Measurements from ENCODE around the gene MRPS27. TPM values are rescaled to one million over a fixed set of nuclear protein-coding genes. Genes with fewer than 3 reads are reported as not detected.
A peak's percentile ranks its signal among the peaks of the same experiment; 100 is the strongest.

Gene MRPS27
- total and polyA plus RNA-seq, 9 donors: 37.0 to 46.6 (median 41.9) TPM

GRCh38 chr5:72226950-72227349 is 93.1 kb downstream of the MRPS27 start:
- Histone ChIP-seq H3K36me3 (ENCODE audit: control insufficient read depth, insufficient read depth, low read length) (peaks cover 63% of the 10 kb centered on the region), H3K4me3 (ENCODE audit: low read length) (no peak overlapping the region), H3K4me1 (ENCODE audit: control insufficient read depth, insufficient read depth, low read length) (peaks cover 4% of the 10 kb centered on the region), H3K9me3 (replicated peaks; ENCODE audit: control insufficient read depth, low read depth, low read length) (no peaks in the 10 kb centered on the region), H3K27ac (ENCODE audit: low read length) (no peak overlapping the region), H3K27me3 (ENCODE audit: control insufficient read depth, insufficient read depth, low read length) (no peaks in the 10 kb centered on the region)
- WGBS (ENCODE audit: insufficient coverage): 100% methylated on average over 1 of the region's 2 CpGs
- DNase-seq: no peak

GRCh38 chr5:72225741-72226140 is 94.3 kb downstream of the MRPS27 start:
- DNase-seq: no peak
- H3K27me3 ChIP-seq (ENCODE audit: control insufficient read depth, insufficient read depth, low read length): no peaks in the 10 kb centered on the region
- no peak overlapping the region for H3K4me3 ChIP-seq (ENCODE audit: low read length)
- no peaks in the 10 kb centered on the region for H3K9me3 ChIP-seq (replicated peaks; ENCODE audit: control insufficient read depth, low read depth, low read length)
- 90% methylated on average over 1 of the region's 3 CpGs for WGBS (ENCODE audit: insufficient coverage)
- H3K4me1 ChIP-seq (ENCODE audit: control insufficient read depth, insufficient read depth, low read length): peaks cover 4% of the 10 kb centered on the region
- no peak overlapping the region for H3K27ac ChIP-seq (ENCODE audit: low read length)
- H3K36me3 ChIP-seq (ENCODE audit: control insufficient read depth, insufficient read depth, low read length): peaks cover 69% of the 10 kb centered on the region

- Histone ChIP-seq H3K27me3 (ENCODE audit: control insufficient read depth, insufficient read depth, low read length) (no peaks in the 10 kb centered on the region), H3K4me1 (ENCODE audit: control insufficient read depth, insufficient read depth, low read length) (peaks cover 4% of the 10 kb centered on the region), H3K4me3 (ENCODE audit: low read length) (no peak overlapping the region), H3K36me3 (ENCODE audit: control insufficient read depth, insufficient read depth, low read length) (peaks cover 71% of the 10 kb centered on the region), H3K27ac (ENCODE audit: low read length) (peak overlapping the region; percentile 29), H3K9me3 (replicated peaks; ENCODE audit: control insufficient read depth, low read depth, low read length) (no peaks in the 10 kb centered on the region)
- peak; percentile 32 for DNase-seq
- 100% methylated on average over 1 of the region's 3 CpGs for WGBS (ENCODE audit: insufficient coverage)
These were observed 95.0 kb downstream of the MRPS27 start for GRCh38 chr5:72224946-72225463.

GRCh38 chr5:72223371-72223770 is 96.7 kb downstream of the MRPS27 start:
- no peak for DNase-seq
- no peaks in the 10 kb centered on the region for H3K9me3 ChIP-seq (replicated peaks; ENCODE audit: control insufficient read depth, low read depth, low read length)
- no peak overlapping the region for H3K27ac ChIP-seq (ENCODE audit: low read length)
- H3K36me3 ChIP-seq (ENCODE audit: control insufficient read depth, insufficient read depth, low read length): peaks cover 78% of the 10 kb centered on the region
- no peak overlapping the region for H3K4me3 ChIP-seq (ENCODE audit: low read length)
- peaks cover 4% of the 10 kb centered on the region for H3K4me1 ChIP-seq (ENCODE audit: control insufficient read depth, insufficient read depth, low read length)
- no peaks in the 10 kb centered on the region for H3K27me3 ChIP-seq (ENCODE audit: control insufficient read depth, insufficient read depth, low read length)
- WGBS (ENCODE audit: insufficient coverage): 68% methylated on average over 2 of the region's 4 CpGs

- no peak overlapping the region for H3K4me3 ChIP-seq (ENCODE audit: low read length)
- WGBS (ENCODE audit: insufficient coverage): no CpG with 5 or more reads among the region's 1 CpG
- H3K36me3 ChIP-seq (ENCODE audit: control insufficient read depth, insufficient read depth, low read length): peaks cover 87% of the 10 kb centered on the region
- DNase-seq: no peak
- no peaks in the 10 kb centered on the region for H3K9me3 ChIP-seq (replicated peaks; ENCODE audit: control insufficient read depth, low read depth, low read length)
- no peak overlapping the region for H3K27ac ChIP-seq (ENCODE audit: low read length)
- H3K27me3 ChIP-seq (ENCODE audit: control insufficient read depth, insufficient read depth, low read length): no peaks in the 10 kb centered on the region
- H3K4me1 ChIP-seq (ENCODE audit: control insufficient read depth, insufficient read depth, low read length): peaks cover 4% of the 10 kb centered on the region
These were observed 97.5 kb downstream of the MRPS27 start for GRCh38 chr5:72222521-72222920.

GRCh38 chr5:72221541-72221940 is 98.5 kb downstream of the MRPS27 start:
- H3K9me3 ChIP-seq (replicated peaks; ENCODE audit: control insufficient read depth, low read depth, low read length): no peaks in the 10 kb centered on the region
- no peak overlapping the region for H3K4me3 ChIP-seq (ENCODE audit: low read length)
- DNase-seq: peak; percentile 60
- peaks cover 4% of the 10 kb centered on the region for H3K4me1 ChIP-seq (ENCODE audit: control insufficient read depth, insufficient read depth, low read length)
- no peak overlapping the region for H3K27ac ChIP-seq (ENCODE audit: low read length)
- no peaks in the 10 kb centered on the region for H3K27me3 ChIP-seq (ENCODE audit: control insufficient read depth, insufficient read depth, low read length)
- WGBS (ENCODE audit: insufficient coverage): 12% methylated on average over 3 of the region's 4 CpGs
- peaks cover 85% of the 10 kb centered on the region for H3K36me3 ChIP-seq (ENCODE audit: control insufficient read depth, insufficient read depth, low read length)

GRCh38 chr5:72221099-72221498 is 98.9 kb downstream of the MRPS27 start:
- Histone ChIP-seq H3K27me3 (ENCODE audit: control insufficient read depth, insufficient read depth, low read length) (no peaks in the 10 kb centered on the region), H3K4me3 (ENCODE audit: low read length) (no peak overlapping the region), H3K36me3 (ENCODE audit: control insufficient read depth, insufficient read depth, low read length) (peaks cover 82% of the 10 kb centered on the region), H3K9me3 (replicated peaks; ENCODE audit: control insufficient read depth, low read depth, low read length) (no peaks in the 10 kb centered on the region), H3K4me1 (ENCODE audit: control insufficient read depth, insufficient read depth, low read length) (peaks cover 4% of the 10 kb centered on the region), H3K27ac (ENCODE audit: low read length) (no peak overlapping the region)
- no CpG with 5 or more reads among the region's 1 CpG for WGBS (ENCODE audit: insufficient coverage)
- no peak for DNase-seq

- H3K27ac ChIP-seq (ENCODE audit: low read length): no peak overlapping the region
- no peaks in the 10 kb centered on the region for H3K27me3 ChIP-seq (ENCODE audit: control insufficient read depth, insufficient read depth, low read length)
- no peak overlapping the region for H3K4me3 ChIP-seq (ENCODE audit: low read length)
- no peaks in the 10 kb centered on the region for H3K4me1 ChIP-seq (ENCODE audit: control insufficient read depth, insufficient read depth, low read length)
- H3K9me3 ChIP-seq (replicated peaks; ENCODE audit: control insufficient read depth, low read depth, low read length): no peaks in the 10 kb centered on the region
- H3K36me3 ChIP-seq (ENCODE audit: control insufficient read depth, insufficient read depth, low read length): peaks cover 43% of the 10 kb centered on the region
- DNase-seq: no peak
- WGBS (ENCODE audit: insufficient coverage): no CpG with 5 or more reads among the region's 3 CpGs
These were observed 103.3 kb downstream of the MRPS27 start for GRCh38 chr5:72216756-72217155.

- Histone ChIP-seq H3K27me3 (ENCODE audit: control insufficient read depth, insufficient read depth, low read length) (no peaks in the 10 kb centered on the region), H3K9me3 (replicated peaks; ENCODE audit: control insufficient read depth, low read depth, low read length) (no peaks in the 10 kb centered on the region), H3K36me3 (ENCODE audit: control insufficient read depth, insufficient read depth, low read length) (peaks cover 20% of the 10 kb centered on the region), H3K4me3 (ENCODE audit: low read length) (no peak overlapping the region), H3K27ac (ENCODE audit: low read length) (no peak overlapping the region), H3K4me1 (ENCODE audit: control insufficient read depth, insufficient read depth, low read length) (peaks cover 2% of the 10 kb centered on the region)
- WGBS (ENCODE audit: insufficient coverage): 100% methylated on average over 3 of the region's 4 CpGs
- no peak for DNase-seq
These were observed 105.9 kb downstream of the MRPS27 start for GRCh38 chr5:72214168-72214567.

GRCh38 chr5:72213482-72213881 is 106.6 kb downstream of the MRPS27 start:
- H3K36me3 ChIP-seq (ENCODE audit: control insufficient read depth, insufficient read depth, low read length): peaks cover 13% of the 10 kb centered on the region
- no peak for DNase-seq
- no peak overlapping the region for H3K4me3 ChIP-seq (ENCODE audit: low read length)
- no peaks in the 10 kb centered on the region for H3K9me3 ChIP-seq (replicated peaks; ENCODE audit: control insufficient read depth, low read depth, low read length)
- WGBS (ENCODE audit: insufficient coverage): 97% methylated on average over 4 of the region's 4 CpGs
- H3K27ac ChIP-seq (ENCODE audit: low read length): no peak overlapping the region
- H3K4me1 ChIP-seq (ENCODE audit: control insufficient read depth, insufficient read depth, low read length): peaks cover 2% of the 10 kb centered on the region
- H3K27me3 ChIP-seq (ENCODE audit: control insufficient read depth, insufficient read depth, low read length): no peaks in the 10 kb centered on the region

- DNase-seq: no peak
- no peak overlapping the region for H3K27ac ChIP-seq (ENCODE audit: low read length)
- H3K4me1 ChIP-seq (ENCODE audit: control insufficient read depth, insufficient read depth, low read length): peaks cover 2% of the 10 kb centered on the region
- peaks cover 2% of the 10 kb centered on the region for H3K36me3 ChIP-seq (ENCODE audit: control insufficient read depth, insufficient read depth, low read length)
- 92% methylated on average over 2 of the region's 2 CpGs for WGBS (ENCODE audit: insufficient coverage)
- H3K9me3 ChIP-seq (replicated peaks; ENCODE audit: control insufficient read depth, low read depth, low read length): no peaks in the 10 kb centered on the region
- no peak overlapping the region for H3K4me3 ChIP-seq (ENCODE audit: low read length)
- no peaks in the 10 kb centered on the region for H3K27me3 ChIP-seq (ENCODE audit: control insufficient read depth, insufficient read depth, low read length)
These were observed 107.9 kb downstream of the MRPS27 start for GRCh38 chr5:72212171-72212570.

All from muscle of leg (tissue), 11 donors.